T-helper 22 cell (primary cell): ENCODE results near the gene MGA.

Experiments used
- DNase-seq: peaks from one replicate; pipeline ENCODE4 v3.0.0-alpha.2; 2020; ENCODE audit warnings: low read depth

Gene MGA

GRCh38 chr15:41659190-41659589 lies 1.0 kb upstream of the MGA start:
- DNase-seq: no peak

- no peak for DNase-seq
These were observed 360 bp upstream of the MGA start for GRCh38 chr15:41659855-41660234.

DNA sequence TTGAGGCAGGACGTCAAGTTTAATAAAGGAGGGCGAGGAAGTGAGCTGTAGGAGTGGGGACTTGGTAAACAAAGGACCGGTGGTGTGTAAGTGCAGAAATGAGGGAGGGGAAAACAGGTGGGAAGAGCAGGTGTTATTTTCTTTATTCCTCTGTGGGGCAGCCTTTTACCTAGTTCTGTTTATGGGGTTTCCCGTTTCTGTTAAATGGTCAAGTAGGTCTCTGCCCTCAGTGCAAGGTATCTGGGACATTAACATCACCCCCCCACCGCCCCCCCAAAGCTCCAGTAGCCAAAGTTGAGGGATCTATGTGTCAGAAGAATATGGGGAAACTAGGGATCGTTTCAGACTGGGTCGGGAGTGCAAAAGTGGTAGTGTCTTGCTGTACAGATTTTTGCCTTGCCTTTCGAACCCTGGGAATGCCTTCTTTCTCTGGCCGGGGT lies 893 bp downstream of the MGA start:
- no peak for DNase-seq

DNA sequence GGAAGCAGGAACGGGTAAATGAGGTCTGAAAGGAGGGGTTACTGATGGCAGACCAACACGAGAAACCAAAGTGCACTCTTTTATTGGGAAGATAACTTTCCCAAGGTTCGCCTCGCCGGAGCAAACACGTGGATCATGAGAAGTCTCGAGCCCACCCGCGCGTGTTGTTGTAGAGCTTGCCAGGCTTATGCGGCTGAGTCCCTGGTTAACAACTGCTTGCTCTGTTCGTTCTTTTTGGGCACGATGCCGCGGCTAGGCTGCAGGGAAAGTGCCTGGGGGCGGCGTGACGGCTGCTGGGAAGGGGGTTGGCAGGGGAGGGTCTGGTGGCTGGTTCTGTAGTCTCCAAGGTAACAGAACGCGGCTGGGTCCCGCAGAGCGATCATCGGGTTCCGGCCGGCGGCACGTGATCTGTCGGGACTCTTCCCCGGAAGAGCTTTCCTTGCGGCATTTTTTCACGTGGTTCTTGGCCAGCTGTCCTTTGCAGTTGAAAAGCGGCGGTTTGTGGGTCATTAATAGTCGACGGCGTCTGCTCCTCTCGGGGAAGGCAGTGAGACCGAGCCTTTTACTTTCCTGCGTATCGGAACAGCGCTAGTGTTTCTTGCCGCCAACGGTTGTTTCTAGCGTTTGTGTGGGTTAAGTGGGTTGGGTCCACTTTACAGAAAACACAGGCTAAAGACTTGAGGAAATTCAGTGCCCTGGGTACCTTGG lies 1.5 kb downstream of the MGA start:
- peak; percentile 74 for DNase-seq

GRCh38 chr15:41666353-41666920 lies 6.2 kb downstream of the MGA start:
- DNase-seq: no peak

GRCh38 chr15:41669701-41670100 lies 9.5 kb downstream of the MGA start:
- DNase-seq: no peak

DNA sequence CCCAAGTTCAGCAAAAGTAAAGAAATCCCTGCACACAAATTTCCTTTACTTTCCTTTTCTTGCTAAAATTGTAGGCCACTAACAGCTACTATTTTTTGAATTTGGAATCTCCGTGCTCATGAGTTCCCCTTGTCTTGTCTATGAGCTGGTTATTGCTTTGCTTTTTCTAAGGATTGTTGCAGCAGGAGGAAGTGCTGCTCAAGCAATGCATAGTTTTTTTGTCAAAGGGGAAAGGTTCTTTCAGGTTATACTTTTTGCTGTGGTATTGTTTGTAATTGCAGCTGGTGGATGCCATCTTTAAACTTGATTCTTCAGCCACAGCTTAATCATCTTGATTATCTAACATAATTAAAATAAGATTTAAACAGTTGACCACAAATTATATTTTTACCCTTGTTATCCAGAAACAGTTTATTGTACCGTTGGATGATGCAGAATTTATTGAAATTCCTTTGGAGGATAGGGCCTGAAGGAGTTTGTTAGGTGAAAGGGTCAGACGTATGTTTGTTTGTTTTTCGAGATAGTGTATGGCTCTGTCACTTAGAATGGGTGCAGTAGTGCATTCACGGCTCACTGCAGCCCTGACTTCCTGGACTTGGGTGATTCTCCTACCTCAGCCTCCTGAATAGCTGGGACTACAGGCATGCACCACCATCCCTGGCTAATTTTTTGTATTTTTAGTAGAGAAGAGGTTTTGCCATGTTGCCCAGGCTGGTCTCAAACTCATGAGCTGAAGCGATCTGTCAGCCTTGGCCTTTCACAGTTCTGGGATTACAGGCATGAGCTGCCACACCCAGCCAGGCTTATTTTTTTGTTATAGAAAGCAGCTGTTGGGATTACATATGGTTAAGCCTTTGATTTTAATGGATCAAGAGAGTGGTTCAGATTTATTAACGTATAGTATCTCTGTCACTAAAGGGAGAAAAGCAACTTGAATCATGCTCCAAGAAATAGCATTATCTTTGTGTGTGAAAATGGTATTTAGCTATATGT lies 11.7 kb downstream of the MGA start:
- no peak for DNase-seq

GRCh38 chr15:41675337-41675736 lies 15.1 kb downstream of the MGA start:
- DNase-seq: no peak

DNA sequence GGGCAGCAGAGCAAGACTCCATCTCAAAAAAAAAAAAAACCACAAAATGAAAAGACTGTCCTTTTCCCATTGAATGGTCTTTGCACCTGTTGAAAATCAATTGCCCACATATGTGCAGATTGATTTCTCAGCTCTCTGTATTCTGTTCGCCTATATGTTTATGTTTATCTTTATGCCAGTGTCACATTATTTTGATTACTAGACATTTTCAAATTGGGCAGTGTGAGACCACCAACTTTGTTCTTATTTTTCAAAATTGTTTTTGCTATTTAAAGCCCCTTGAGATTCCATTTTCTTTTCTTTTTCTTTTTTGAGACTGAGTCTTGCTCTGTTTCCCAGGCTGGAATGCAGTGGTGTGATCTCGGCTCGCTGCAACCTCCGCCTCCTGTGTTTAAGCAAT lies 18.5 kb downstream of the MGA start:
- DNase-seq: no peak

DNA sequence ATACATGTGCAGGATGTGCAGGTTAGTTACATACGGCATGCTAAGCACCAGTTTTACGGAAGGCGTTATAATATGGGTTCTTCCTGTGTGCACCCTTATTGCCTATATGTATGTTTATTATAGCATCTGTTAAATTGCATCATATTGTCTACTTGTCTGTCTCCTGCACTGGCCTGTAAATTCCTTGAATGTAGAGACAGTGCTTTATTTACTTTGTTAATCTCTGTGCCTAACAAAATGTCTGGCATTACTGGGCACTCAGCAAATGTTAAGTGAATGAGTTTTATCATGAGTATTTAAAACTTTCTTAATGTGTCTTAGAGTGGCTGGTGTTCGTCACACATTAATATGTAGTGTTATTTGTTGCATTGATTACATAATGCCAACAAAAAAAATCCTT lies 23.8 kb downstream of the MGA start:
- no peak for DNase-seq

DNA sequence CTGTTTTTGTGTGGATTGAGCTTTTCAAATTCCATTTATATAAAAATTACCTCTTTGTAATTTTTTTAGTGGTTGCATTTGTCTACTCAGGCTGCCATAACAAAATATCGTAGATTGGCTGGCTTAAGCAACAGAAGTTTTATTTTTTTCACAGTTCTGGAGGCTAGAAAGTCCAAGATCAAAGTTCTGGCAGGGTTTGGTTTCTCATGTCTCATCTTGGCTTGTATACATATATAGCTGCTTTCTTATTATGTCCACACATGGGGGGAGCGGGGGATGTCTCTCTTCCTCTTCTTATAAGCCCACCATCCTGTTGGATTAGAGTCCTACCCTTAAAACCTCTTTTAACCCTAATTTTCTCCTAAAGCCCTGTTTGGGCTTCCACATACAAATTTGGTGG lies 28.5 kb downstream of the MGA start:
- DNase-seq: no peak

- DNase-seq: no peak
These were observed 28.9 kb downstream of the MGA start for GRCh38 chr15:41689083-41689482.

- no peak for DNase-seq
These were observed 29.6 kb downstream of the MGA start for GRCh38 chr15:41689834-41690233.

DNA sequence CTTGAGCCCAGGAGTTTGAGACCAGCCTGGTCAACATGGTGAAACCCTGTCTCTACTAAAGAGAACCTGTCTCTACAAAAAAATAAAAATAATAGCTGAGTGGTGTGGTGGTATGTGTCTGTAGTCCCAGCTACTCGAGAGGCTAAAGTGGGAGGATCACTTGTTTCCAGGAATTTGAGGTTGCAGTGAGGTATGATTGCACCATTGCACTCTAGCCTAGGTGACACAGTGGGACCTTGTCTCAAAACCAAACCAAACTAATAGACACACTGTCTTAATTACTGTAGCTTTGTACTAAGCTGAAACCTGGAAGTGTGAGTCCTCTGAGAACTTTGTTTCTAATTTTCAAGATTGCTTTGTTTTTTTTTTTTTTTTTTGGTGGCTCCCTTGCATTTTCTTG lies 30.4 kb downstream of the MGA start:
- DNase-seq: no peak

GRCh38 chr15:41691471-41691870 lies 31.3 kb downstream of the MGA start:
- no peak for DNase-seq

GRCh38 chr15:41692049-41692448 lies 31.8 kb downstream of the MGA start:
- no peak for DNase-seq

DNA sequence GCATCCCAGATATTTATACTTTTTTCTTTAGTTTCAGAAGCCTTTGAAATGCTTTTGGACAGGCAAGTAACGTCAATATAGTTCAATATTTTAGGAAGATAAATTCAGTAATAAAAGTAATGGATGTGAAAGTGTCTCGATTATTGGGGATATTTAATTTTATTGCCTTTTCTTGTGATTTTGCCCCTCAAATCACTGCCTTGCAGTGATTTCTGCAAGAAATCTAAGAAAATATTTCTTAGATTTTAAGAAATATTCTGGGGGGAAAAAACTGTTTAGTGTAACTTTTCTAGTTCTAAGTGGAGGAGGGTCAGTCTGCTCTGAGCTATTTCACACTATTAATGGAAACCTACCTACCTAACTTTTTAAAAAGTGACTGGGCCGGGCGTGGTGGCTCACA lies 33.6 kb downstream of the MGA start:
- no peak for DNase-seq

- DNase-seq: peak; percentile 9
These were observed 35.7 kb downstream of the MGA start for GRCh38 chr15:41695750-41696436.

GRCh38 chr15:41698779-41699178 lies 38.6 kb downstream of the MGA start:
- no peak for DNase-seq

DNA sequence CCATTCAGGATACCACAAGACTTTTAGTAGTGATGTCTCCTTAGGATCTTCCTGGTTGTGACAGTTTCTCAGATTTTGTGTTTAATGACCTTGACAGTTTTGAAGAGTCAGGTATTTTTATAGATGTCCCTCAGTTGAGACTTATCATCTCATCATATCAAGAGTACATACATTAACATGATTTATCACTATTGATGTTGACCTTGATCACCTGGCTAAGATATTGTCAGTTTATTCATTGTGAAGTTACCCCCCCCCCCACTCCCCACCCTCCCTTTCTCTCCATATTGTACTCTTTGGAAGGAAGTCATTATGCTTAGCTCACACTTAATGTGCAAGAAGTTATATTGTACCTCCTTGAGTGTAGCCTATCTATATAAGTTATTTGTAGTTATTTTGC lies 42.9 kb downstream of the MGA start:
- no peak for DNase-seq

GRCh38 chr15:41713047-41713446 lies 52.8 kb downstream of the MGA start:
- DNase-seq: no peak

- no peak for DNase-seq
These were observed 54.1 kb downstream of the MGA start for GRCh38 chr15:41714291-41714690.
